SIG-M5 (cell line): ENCODE results near the gene LRIT3.
"Not testable (repeated sequence)": the region's sequence is repeated elsewhere in the genome, so short reads cannot be mapped to it uniquely, and the experiment has no call there.

ENCODE experiments used
- DNase-seq: peaks from one replicate; lab custom pipeline; 2025; lab: John Stamatoyannopoulos, UW

Gene LRIT3

GRCh38 chr4:109848501-109848900 is 594 bp downstream of the LRIT3 start:
- DNase-seq, result no peak

- DNase-seq, result no peak
These were observed 2.7 kb downstream of the LRIT3 start for GRCh38 chr4:109850601-109851000.

- not testable (repeated sequence) for DNase-seq
These were observed 11.8 kb downstream of the LRIT3 start for GRCh38 chr4:109859426-109860300.

- DNase-seq, result no peak
These were observed 13.4 kb downstream of the LRIT3 start for GRCh38 chr4:109861271-109861670.

- no peak for DNase-seq
These were observed 14.1 kb downstream of the LRIT3 start for GRCh38 chr4:109861916-109862511.

- no peak for DNase-seq
These were observed 16.2 kb downstream of the LRIT3 start for GRCh38 chr4:109864134-109864533.

GRCh38 chr4:109870061-109870460 is 22.2 kb downstream of the LRIT3 start:
- DNase-seq, result no peak

GRCh38 chr4:109872065-109872464 is 24.2 kb downstream of the LRIT3 start:
- DNase-seq, result no peak

GRCh38 chr4:109872950-109873656 is 25.2 kb downstream of the LRIT3 start:
- no peak for DNase-seq

GRCh38 chr4:109873791-109874514 is 26.0 kb downstream of the LRIT3 start:
- DNase-seq, result no peak

- DNase-seq, result no peak
These were observed 27.2 kb downstream of the LRIT3 start for GRCh38 chr4:109875106-109875505.

GRCh38 chr4:109875553-109875952 is 27.6 kb downstream of the LRIT3 start:
- not testable (repeated sequence) for DNase-seq

- no peak for DNase-seq
These were observed 28.8 kb downstream of the LRIT3 start for GRCh38 chr4:109876634-109877265.

- no peak for DNase-seq
These were observed 29.5 kb downstream of the LRIT3 start for GRCh38 chr4:109877400-109877799.

GRCh38 chr4:109878355-109878754 is 30.4 kb downstream of the LRIT3 start:
- DNase-seq, result no peak

GRCh38 chr4:109879081-109879480 is 31.2 kb downstream of the LRIT3 start:
- DNase-seq, result no peak

GRCh38 chr4:109879636-109880314 is 31.9 kb downstream of the LRIT3 start:
- no peak for DNase-seq

GRCh38 chr4:109886303-109886702 is 38.4 kb downstream of the LRIT3 start:
- no peak for DNase-seq

- DNase-seq, result no peak
These were observed 39.2 kb downstream of the LRIT3 start for GRCh38 chr4:109887071-109887470.

GRCh38 chr4:109890076-109890475 is 42.2 kb downstream of the LRIT3 start:
- no peak for DNase-seq
